GM12865 (cell line): Measurements from ENCODE around the gene VAMP8.

Experiments
- DNase-seq: peaks from one replicate; pipeline ENCODE4 v3.0.0; 2010; ENCODE audit warnings: low read depth
- H3K4me3 ChIP-seq: 2 replicates; pipeline ENCODE4 v1.5.1; 2011; ENCODE audit warnings: mild to moderate bottlenecking, low read depth, low read length, control low read depth
- TF ChIP-seq, protein P1 (sequence below): IDR thresholded peaks from 2 replicates; pipeline ENCODE4 v1.5.1; 2011; ENCODE audit warnings: low read length, control low read depth, low read depth, inconsistent platforms; ENCODE audit not compliant: insufficient read depth; ENCODE audit errors: missing control alignments

The VAMP8 gene

GRCh38 chr2:85604568-85605339 is 27.4 kb downstream of the VAMP8 start:
- TF ChIP-seq, protein P1, sequence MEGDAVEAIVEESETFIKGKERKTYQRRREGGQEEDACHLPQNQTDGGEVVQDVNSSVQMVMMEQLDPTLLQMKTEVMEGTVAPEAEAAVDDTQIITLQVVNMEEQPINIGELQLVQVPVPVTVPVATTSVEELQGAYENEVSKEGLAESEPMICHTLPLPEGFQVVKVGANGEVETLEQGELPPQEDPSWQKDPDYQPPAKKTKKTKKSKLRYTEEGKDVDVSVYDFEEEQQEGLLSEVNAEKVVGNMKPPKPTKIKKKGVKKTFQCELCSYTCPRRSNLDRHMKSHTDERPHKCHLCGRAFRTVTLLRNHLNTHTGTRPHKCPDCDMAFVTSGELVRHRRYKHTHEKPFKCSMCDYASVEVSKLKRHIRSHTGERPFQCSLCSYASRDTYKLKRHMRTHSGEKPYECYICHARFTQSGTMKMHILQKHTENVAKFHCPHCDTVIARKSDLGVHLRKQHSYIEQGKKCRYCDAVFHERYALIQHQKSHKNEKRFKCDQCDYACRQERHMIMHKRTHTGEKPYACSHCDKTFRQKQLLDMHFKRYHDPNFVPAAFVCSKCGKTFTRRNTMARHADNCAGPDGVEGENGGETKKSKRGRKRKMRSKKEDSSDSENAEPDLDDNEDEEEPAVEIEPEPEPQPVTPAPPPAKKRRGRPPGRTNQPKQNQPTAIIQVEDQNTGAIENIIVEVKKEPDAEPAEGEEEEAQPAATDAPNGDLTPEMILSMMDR = no peak
- no peak overlapping the region for H3K4me3 ChIP-seq
- DNase-seq = no peak

DNA sequence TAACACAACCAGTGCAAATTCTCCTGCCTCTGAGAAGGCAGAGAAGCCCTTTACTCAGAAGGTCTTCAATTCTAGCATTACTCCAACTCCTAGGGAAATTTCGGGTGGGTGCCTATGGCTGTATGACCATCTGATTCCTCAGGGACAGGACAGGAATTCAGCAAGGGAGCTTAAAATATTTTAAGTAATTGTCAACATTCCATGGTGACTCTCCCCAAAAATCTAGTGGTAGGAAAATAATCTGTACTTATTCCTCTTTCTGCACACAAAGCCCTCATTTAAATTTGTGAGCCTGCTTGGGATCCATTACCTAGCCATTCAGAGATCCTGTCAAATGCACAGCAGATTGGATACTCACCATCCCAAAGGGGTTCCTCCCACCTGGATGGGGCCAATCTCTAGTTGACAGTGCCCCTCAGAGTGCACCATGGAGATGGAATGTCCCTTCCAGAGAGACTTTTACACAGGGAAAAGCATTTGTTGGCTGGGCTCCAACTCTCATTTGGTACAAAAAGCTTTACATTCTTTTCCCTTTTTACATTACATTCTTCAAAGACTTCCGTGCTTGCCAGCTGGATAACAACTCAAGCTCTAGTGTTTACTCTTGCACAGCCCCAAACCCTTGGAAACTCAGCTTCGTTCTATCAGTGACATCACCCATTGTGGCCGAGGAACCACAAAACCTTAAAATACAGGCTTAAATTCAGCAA is 28.2 kb downstream of the VAMP8 start:
- TF ChIP-seq, protein P1 = no peak
- no peak overlapping the region for H3K4me3 ChIP-seq
- no peak for DNase-seq

DNA sequence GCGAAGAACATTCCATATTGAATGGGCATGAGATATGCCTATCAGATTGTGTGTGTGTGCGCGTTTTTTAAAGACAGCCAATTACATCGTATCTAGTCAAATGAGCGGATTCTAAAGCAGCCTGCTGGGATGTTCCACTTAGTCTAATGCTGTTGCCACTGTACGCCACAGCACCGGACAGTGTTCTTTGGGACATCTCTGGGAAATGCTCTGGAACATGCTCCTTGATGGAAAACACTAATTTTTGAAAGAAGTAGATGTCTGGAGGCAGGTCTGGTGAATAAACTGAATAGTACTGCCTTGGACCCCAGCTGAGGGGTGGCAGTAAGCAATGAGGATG is 28.7 kb downstream of the VAMP8 start:
- DNase-seq = no peak
- TF ChIP-seq, protein P1 = no peak
- H3K4me3 ChIP-seq = no peak overlapping the region

- no peak overlapping the region for H3K4me3 ChIP-seq
- TF ChIP-seq, protein P1 = no peak
Measured at GRCh38 chr2:85607268-85608215, 30.2 kb downstream of the VAMP8 start.

GRCh38 chr2:85611217-85611704 is 33.9 kb downstream of the VAMP8 start:
- DNase-seq = peak; percentile 18
- peak overlapping the region; percentile 90 for H3K4me3 ChIP-seq
- TF ChIP-seq, protein P1 = no peak

More at GRCh38 chr2:85607268-85608215, 30.2 kb downstream of the VAMP8 start:
- no peak for DNase-seq
